GM12864 (cell line): ENCODE measurements around the gene RPH3AL.

ENCODE experiments used
- DNase-seq: peaks from one replicate; pipeline ENCODE4 v3.0.0-alpha.2; 2011; ENCODE audit warnings: low read depth
- H3K4me3 ChIP-seq: 2 replicates; pipeline ENCODE4 v1.5.1; 2011; ENCODE audit warnings: mild to moderate bottlenecking, low read depth, low read length, control low read depth
- TF ChIP-seq, protein P1 (sequence below): IDR thresholded peaks from 2 replicates; pipeline ENCODE4 v1.5.1; 2011; ENCODE audit warnings: low read depth, mild to moderate bottlenecking, moderate library complexity, low read length, control low read depth, inconsistent platforms; ENCODE audit errors: missing control alignments

The RPH3AL gene

DNA sequence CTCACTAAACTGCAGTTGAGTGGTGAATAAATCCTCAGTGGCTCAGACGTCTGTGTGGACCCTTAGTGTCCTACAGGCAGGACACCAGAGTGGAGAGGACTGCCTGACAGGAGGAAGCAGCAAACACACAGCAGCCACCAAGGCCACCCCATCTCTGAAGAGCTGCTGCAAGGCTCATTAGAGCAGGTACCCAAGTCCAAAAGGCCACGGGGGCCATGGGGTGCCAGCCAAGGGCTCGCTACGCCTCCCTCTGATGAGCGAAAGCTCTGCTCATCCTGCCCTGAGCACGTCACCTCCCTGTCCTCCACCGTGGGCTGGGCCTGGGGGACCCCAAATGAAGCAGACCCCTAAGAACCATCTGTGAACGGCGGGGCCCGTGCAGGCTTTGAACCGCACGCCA lies 101.1 kb downstream of the RPH3AL start:
- no peak for DNase-seq
- no peak overlapping the region for H3K4me3 ChIP-seq
- TF ChIP-seq, protein P1, sequence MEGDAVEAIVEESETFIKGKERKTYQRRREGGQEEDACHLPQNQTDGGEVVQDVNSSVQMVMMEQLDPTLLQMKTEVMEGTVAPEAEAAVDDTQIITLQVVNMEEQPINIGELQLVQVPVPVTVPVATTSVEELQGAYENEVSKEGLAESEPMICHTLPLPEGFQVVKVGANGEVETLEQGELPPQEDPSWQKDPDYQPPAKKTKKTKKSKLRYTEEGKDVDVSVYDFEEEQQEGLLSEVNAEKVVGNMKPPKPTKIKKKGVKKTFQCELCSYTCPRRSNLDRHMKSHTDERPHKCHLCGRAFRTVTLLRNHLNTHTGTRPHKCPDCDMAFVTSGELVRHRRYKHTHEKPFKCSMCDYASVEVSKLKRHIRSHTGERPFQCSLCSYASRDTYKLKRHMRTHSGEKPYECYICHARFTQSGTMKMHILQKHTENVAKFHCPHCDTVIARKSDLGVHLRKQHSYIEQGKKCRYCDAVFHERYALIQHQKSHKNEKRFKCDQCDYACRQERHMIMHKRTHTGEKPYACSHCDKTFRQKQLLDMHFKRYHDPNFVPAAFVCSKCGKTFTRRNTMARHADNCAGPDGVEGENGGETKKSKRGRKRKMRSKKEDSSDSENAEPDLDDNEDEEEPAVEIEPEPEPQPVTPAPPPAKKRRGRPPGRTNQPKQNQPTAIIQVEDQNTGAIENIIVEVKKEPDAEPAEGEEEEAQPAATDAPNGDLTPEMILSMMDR: no peak

DNA sequence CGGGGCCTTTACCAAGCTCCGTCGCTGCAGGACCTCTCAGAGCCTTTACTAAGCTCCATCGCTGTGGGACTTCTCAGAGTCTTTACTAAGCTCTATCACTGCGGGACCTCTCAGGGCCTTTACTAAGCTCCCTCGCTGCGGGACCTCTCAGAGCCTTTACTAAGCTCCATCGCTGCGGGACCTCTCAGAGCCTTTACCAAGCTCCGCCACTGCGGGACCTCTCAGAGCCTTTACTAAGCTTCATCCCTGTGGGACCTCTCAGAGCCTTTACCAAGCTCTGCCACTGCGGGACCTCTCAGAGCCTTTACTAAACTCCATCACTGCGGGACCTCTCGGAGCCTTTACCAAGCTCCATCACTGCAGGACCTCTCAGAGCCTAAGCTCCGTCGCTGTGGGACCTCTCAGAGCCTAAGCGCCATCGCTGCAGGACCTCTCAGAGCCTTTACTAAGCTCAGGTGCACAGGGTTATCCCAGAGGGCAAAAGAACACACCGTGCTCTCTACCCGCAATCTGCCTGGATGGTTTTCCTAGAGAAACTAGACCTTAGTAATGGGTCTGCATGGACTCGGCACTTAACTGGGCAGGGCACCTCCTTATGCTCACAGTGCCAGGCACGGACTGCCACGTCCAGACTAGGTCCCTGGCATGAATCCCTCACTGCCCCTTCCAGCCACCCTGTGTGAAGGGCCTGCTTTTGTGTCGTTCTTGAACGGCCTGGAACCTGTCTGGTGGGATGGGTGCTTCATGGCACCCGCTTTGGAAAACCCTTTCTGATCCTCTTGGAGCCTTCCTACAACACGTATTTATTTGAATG lies 101.9 kb downstream of the RPH3AL start:
- no peak for DNase-seq
- TF ChIP-seq, protein P1: no peak
- no peak overlapping the region for H3K4me3 ChIP-seq

DNA sequence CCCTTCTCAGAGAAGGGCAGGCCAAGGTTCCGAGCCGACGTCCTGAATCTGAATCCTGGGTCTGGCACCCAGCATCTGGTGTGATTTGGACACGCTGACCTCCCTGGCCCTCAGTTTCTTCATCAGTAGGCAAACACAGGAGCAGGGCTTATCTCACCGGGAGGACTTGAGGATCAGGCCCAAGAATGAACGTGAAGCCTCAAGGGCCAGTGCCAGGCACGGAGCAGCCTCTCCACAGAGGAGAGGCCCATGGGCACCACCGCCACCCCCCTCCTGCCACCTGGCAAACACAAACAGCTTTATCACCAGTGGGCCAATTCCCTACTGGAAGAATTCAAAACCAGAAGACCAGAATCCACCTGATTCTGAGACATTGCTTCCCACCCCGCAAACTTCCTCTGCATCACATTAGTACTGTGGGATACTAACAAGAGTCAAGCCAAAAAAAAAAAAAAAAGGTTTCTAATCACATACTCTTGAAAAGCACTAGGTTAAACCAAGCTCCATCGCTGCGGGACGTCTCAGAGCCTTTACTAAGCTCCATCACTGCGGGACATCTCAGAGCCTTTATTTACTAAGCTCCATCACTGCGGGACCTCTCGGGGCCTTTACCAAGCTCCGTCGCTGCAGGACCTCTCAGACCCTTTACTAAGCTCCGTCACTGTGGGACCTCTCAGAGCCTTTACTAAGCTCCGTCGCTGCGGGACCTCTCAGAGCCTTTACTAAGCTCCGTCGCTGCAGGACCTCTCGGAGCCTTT lies 103.2 kb downstream of the RPH3AL start:
- TF ChIP-seq, protein P1: no peak
- no peak overlapping the region for H3K4me3 ChIP-seq
- DNase-seq: no peak

DNA sequence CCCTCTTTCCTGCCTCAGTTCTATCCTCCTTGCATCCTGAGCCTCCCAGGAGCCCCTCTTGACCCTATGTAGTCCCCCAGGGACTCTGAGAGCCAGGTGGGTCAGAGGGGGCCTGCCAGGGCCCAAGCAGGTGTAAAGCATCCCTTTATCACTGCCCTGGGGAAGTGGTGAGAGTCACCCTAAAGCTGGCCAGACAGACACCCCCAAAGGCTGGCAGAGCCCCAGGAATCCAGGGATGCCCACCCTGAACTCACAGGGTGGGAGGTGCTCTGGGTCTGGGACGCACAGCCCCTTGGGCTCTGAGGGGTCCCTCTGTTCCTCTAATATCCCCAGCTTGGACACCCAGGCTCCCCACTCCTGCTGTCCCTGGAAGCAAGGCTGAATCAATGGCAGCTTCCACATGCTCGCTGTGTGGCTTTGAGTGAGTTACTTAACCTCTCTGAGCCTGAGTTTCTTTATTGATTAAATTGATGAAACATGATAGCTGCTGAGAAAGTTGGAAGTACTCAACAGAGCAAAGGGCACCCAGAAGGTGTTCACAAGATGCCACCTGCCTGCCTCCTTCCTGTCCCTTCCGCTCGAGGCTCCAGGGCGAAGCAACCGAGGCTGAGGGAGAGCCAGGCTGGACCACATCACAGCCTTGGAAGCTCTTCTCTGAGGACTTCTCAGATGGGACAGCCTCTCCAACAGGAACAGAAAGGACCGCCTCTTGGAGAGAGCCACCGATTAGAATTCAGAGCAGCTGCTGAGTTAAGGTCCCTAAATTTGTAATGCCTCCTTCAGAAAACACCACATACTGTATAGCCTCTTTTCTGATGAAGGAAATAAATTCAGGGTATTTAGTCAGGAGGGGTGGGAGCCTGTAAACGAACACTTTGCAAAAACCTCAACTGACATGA lies 104.0 kb downstream of the RPH3AL start:
- TF ChIP-seq, protein P1: no peak
- DNase-seq: no peak
- no peak overlapping the region for H3K4me3 ChIP-seq

DNA sequence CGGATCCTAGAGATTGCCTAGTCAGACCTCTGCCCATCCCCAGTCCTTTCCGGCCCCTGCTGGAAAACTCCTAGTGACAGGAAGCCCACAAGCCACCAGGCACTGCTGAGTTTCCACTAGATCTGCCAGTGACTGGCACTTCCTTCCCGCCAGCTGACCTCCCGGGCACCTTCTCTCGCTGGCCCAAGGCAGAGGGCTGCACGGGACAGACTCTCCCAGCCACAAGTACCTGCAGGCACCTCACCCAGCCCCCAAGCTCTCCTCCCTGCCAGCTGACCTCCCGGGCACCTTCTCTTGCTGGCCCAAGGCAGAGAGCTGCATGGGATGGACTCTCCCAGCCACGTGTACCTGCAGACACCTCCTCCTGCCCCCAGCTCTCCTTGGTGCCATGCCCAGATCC lies 104.8 kb downstream of the RPH3AL start:
- no peak overlapping the region for H3K4me3 ChIP-seq
- DNase-seq: no peak
- TF ChIP-seq, protein P1: no peak

DNA sequence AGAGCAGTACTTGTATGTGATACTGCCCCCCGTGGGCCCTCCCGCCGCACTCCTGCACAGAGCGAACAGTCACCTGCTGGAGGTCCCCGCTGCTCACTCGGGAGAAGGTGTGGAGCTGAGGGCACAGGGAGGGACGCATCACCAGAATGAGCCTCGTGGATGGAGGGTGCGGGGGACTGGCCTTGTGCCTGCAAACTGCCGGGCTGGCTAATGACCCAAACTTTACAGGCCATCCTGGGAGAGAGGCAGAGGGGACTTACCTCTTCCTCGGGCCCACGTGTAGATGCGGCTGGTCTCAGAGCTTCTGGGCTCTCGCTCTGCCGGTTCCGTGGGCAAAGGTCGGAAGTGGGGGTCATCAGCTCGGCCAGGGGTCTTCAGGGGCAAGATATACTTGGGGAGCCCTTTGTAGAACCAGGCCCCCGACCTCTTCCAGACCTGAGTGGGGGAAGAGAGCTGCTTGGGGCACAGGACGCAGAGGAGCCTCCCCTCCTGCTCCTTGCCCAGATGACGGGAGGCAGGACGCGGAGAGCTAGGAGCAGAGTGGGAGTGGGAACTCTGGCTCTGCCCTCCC lies 105.7 kb downstream of the RPH3AL start:
- DNase-seq: no peak
- no peak overlapping the region for H3K4me3 ChIP-seq
- TF ChIP-seq, protein P1: no peak
